Stimulated activated naive CD8-positive, alpha-beta T cell treated with anti-CD3 and anti-CD28 coated beads, Interleukin-15, amount 100 ng/mL, for 72 hours (primary cell): ENCODE measurements around the gene XRN2.
"Not testable (repeated sequence)": the region's sequence is repeated elsewhere in the genome, so short reads cannot be mapped to it uniquely, and the experiment has no call there.

Source experiments
- ATAC-seq: fragments of 150-1000 bp; cut with Tn5 transposase; 2 replicates; pipeline ENCODE4 v1.10.0; 2021; ENCODE audit warnings: mild to moderate bottlenecking, moderate library complexity
- DNase-seq, 2 donors: peaks; one replicate each; pipeline ENCODE4 v3.0.0; 2021 to 2022
- H3K27ac Mint-ChIP-seq, 2 donors: one replicate each; pipeline ENCODE4 v1.8.0; 2022; ENCODE audit warnings: mild to moderate bottlenecking in 2 of 2, mixed read lengths in 2 of 2, moderate library complexity in 2 of 2
- H3K27me3 Mint-ChIP-seq: one replicate; pipeline ENCODE4 v1.8.0; 2022; ENCODE audit warnings: mixed read lengths
- H3K4me1 Mint-ChIP-seq: one replicate; pipeline ENCODE4 v1.8.0; 2022; ENCODE audit warnings: mild to moderate bottlenecking, mixed read lengths
- H3K4me3 Mint-ChIP-seq, 2 donors: one replicate each; pipeline ENCODE4 v1.8.0; 2022; ENCODE audit warnings: mild to moderate bottlenecking in 2 of 2, mixed read lengths in 2 of 2, moderate library complexity in 1 of 2
- H3K9me3 Mint-ChIP-seq, 2 donors: one replicate each; pipeline ENCODE4 v1.8.0; 2022; ENCODE audit warnings: mixed read lengths in 2 of 2

XRN2 gene

GRCh38 chr20:21396599-21397340 lies 93.6 kb downstream of the XRN2 start:
- H3K4me3 Mint-ChIP-seq = peak overlapping the region in 1 of 2 donors; percentile 59
- H3K9me3 Mint-ChIP-seq = no peaks in the 10 kb centered on the region

GRCh38 chr20:21397341-21398108 lies 94.4 kb downstream of the XRN2 start, which contains the start of gene NKX2-4:
Gene NKX2-4 (minus strand): TSS chr20:21397526. CDS start chr20:21397399, 127 bp downstream.
- no peak for DNase-seq
- Mint-ChIP-seq H3K9me3 (no peaks in the 10 kb centered on the region), H3K27ac (peak within 1 kb of the TSS in 1 of 2 donors; percentile 60)

More at GRCh38 chr20:21396599-21397340, 93.6 kb downstream of the XRN2 start:
- ATAC-seq = peak; percentile 45
- Mint-ChIP-seq H3K27me3 (peaks cover 78% of the 10 kb centered on the region), H3K4me1 (peaks cover 28% of the 10 kb centered on the region), H3K27ac (no peak overlapping the region)
- peak in 1 of 2 donors; percentile 9 for DNase-seq

GRCh38 chr20:21398109-21399004 lies 95.2 kb downstream of the XRN2 start:
- H3K27ac Mint-ChIP-seq = no peak overlapping the region
- H3K27me3 Mint-ChIP-seq = peaks cover 75% of the 10 kb centered on the region
- H3K9me3 Mint-ChIP-seq = no peaks in the 10 kb centered on the region
- peak overlapping the region; percentile 61 to 72 for H3K4me3 Mint-ChIP-seq
- DNase-seq (no peak), ATAC-seq (no peak)
- peaks cover 17% of the 10 kb centered on the region for H3K4me1 Mint-ChIP-seq

More at GRCh38 chr20:21397341-21398108, 94.4 kb downstream of the XRN2 start, which contains the start of gene NKX2-4:
- Mint-ChIP-seq H3K27me3 (peaks cover 78% of the 10 kb centered on the region), H3K4me3 (peak within 1 kb of the TSS; percentile 66 to 72), H3K4me1 (peaks cover 23% of the 10 kb centered on the region)
- no peak for ATAC-seq

- ATAC-seq (no peak), DNase-seq (no peak)
- no peaks in the 10 kb centered on the region for H3K9me3 Mint-ChIP-seq
- no peak overlapping the region for H3K4me3 Mint-ChIP-seq
- no peak overlapping the region for H3K27ac Mint-ChIP-seq
- H3K27me3 Mint-ChIP-seq = peaks cover 70% of the 10 kb centered on the region
- peaks cover 15% of the 10 kb centered on the region for H3K4me1 Mint-ChIP-seq
Measured at GRCh38 chr20:21399005-21399475, 95.9 kb downstream of the XRN2 start.

DNA sequence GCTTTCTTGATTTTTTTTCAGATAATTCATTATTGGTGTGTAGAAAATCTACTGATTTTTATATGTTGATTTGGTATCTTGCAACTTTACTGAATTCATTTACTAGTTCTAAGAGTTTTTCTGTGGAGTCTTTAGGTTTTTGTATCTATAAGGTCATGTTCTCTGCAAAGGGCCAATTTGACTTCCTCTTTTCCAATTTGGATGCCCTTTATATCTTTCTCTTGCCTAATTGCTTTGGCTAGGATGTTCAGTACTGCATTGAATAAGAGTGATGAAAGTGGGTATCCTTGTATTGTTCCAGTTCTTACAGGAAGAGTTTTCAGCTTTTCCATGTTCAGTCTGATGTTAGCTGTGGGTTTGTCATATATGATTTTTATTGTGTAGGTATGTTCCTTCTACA lies 108.6 kb downstream of the XRN2 start:
- no peak for ATAC-seq

GRCh38 chr20:21413996-21414395 lies 110.9 kb downstream of the XRN2 start:
- peaks cover 32% of the 10 kb centered on the region for H3K27me3 Mint-ChIP-seq
- not testable (repeated sequence) for ATAC-seq, H3K4me1 Mint-ChIP-seq, H3K4me3 Mint-ChIP-seq, DNase-seq, H3K27ac Mint-ChIP-seq
- peaks cover 39 to 44% of the 10 kb centered on the region in 2 donors for H3K9me3 Mint-ChIP-seq

More for the DNA sequence above, 108.6 kb downstream of the XRN2 start:
- H3K27ac Mint-ChIP-seq = no peak overlapping the region
- no peak for DNase-seq
- no peaks in the 10 kb centered on the region for H3K4me1 Mint-ChIP-seq
- H3K27me3 Mint-ChIP-seq = peaks cover 35% of the 10 kb centered on the region
- H3K9me3 Mint-ChIP-seq = peaks cover 26 to 40% of the 10 kb centered on the region in 2 donors
- no peak overlapping the region for H3K4me3 Mint-ChIP-seq

DNA sequence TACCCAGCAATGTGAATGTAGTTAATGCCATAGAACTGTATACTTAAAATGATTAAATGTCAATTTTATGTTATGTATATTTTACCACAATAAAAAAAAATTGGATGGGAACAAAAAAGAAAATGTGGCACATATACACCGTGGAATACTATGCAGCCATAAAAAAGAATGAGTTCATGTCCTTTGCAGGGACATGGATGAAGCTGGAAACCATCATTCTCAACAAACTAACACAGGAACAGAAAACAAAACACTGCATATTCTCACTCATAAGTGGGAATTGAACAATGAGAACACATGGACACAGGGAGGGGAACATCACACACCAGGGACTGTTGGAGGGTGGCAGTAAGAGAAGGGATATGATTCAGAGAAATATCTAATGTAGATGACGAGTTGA lies 116.0 kb downstream of the XRN2 start:
- peaks cover 11% of the 10 kb centered on the region for H3K27me3 Mint-ChIP-seq
- not testable (repeated sequence) for H3K4me3 Mint-ChIP-seq, ATAC-seq, DNase-seq, H3K27ac Mint-ChIP-seq, H3K4me1 Mint-ChIP-seq
- H3K9me3 Mint-ChIP-seq = peaks cover 31 to 61% of the 10 kb centered on the region in 2 donors

GRCh38 chr20:21421601-21422236 lies 118.6 kb downstream of the XRN2 start:
- H3K27me3 Mint-ChIP-seq = peaks cover 7% of the 10 kb centered on the region
- no peak for DNase-seq
- no peak overlapping the region for H3K4me3 Mint-ChIP-seq
- no peaks in the 10 kb centered on the region for H3K4me1 Mint-ChIP-seq
- H3K27ac Mint-ChIP-seq = peak overlapping the region in 1 of 2 donors; percentile 92
- no peak for ATAC-seq
- H3K9me3 Mint-ChIP-seq = peaks cover 40 to 75% of the 10 kb centered on the region in 2 donors

DNA sequence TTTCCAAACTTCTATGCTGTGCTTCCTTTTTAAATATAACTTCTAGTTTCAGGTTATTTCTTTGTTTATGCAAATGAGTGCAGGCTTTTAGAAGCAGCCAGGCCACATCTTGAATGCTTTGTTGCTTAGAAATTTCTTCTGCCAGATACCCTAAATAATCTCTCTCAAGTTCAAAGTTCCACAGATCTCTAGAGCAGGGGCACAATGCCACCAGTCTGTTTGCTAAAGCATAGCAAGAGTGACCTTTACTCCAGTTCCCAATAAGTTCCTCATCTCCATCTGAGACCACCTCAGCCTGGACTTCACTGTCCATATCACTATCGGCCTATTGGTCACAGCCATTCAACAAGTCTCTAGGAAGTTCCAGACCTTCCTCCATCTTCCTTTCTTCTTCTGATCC lies 120.6 kb downstream of the XRN2 start:
- not testable (repeated sequence) for H3K27me3 Mint-ChIP-seq, H3K4me3 Mint-ChIP-seq, H3K4me1 Mint-ChIP-seq, H3K27ac Mint-ChIP-seq, ATAC-seq, DNase-seq
- H3K9me3 Mint-ChIP-seq = peaks cover 37 to 65% of the 10 kb centered on the region in 2 donors

GRCh38 chr20:21424846-21425245 lies 121.7 kb downstream of the XRN2 start:
- ATAC-seq = no peak
- Mint-ChIP-seq H3K27me3 (peaks cover 4% of the 10 kb centered on the region), H3K4me3 (no peak overlapping the region), H3K4me1 (no peaks in the 10 kb centered on the region), H3K27ac (no peak overlapping the region), H3K9me3 (peaks cover 37 to 65% of the 10 kb centered on the region in 2 donors)
- DNase-seq = no peak

DNA sequence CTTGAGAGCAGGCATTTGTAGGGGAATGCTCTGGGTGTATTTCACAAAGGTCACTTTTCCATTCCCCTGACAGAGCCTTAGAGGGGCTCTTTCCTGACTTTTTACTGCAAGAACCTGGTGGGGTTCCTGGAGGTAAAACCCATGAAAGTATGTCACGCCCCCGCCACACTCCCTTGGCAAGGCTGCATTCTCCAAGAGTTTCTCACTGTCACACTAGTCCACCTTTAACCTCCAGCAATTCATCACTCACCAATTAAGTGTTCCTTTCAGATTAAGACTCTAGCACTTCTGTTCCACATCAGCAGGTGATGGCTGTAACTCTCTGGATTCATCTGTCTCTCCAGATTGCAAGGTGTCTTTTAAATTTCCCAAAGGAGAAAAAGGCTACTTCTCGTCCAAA lies 126.9 kb downstream of the XRN2 start:
- ATAC-seq (no peak), DNase-seq (no peak)
- Mint-ChIP-seq H3K4me3 (no peak overlapping the region), H3K9me3 (peaks cover 18 to 19% of the 10 kb centered on the region in 2 donors), H3K27ac (no peak overlapping the region), H3K4me1 (no peaks in the 10 kb centered on the region), H3K27me3 (peaks cover 33% of the 10 kb centered on the region)

DNA sequence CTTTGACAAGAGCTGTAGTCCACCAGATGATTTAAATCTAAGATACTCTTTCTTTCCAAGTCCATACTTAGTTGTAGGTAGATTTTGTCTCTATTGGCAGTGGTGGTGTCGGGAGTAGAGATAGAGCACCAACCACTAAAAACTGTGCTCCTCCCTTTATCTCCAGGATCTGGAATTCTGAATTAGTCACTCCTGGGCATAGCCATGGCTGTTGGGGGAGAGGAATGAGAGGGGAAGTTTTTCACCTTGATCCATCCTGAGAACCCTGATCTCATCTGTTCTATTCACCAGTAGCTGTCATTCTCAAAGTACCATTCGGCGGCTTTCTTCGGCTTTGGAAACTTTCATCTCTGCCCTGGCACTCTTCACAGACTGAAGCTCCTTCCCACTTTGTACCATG lies 129.8 kb downstream of the XRN2 start:
- Mint-ChIP-seq H3K27ac (no peak overlapping the region), H3K4me1 (no peaks in the 10 kb centered on the region), H3K27me3 (peaks cover 50% of the 10 kb centered on the region), H3K9me3 (no peaks in the 10 kb centered on the region), H3K4me3 (no peak overlapping the region)
- no peak for ATAC-seq
- DNase-seq = no peak

- Mint-ChIP-seq H3K27ac (no peak overlapping the region), H3K9me3 (no peaks in the 10 kb centered on the region), H3K4me3 (no peak overlapping the region), H3K27me3 (peaks cover 50% of the 10 kb centered on the region), H3K4me1 (no peaks in the 10 kb centered on the region)
- ATAC-seq = no peak
- no peak for DNase-seq
Measured at GRCh38 chr20:21433329-21433890, 130.3 kb downstream of the XRN2 start.

- Mint-ChIP-seq H3K27me3 (peaks cover 52% of the 10 kb centered on the region), H3K4me3 (no peak overlapping the region), H3K4me1 (no peaks in the 10 kb centered on the region), H3K9me3 (no peaks in the 10 kb centered on the region), H3K27ac (no peak overlapping the region)
- DNase-seq (no peak), ATAC-seq (no peak)
Measured at GRCh38 chr20:21435576-21435975, 132.4 kb downstream of the XRN2 start.
